ENCODE data around the gene DRC7. TPM values are rescaled to one million over a fixed set of nuclear protein-coding genes. Genes with fewer than 3 reads are reported as not detected.
A peak's percentile ranks its signal among the peaks of the same experiment; 100 is the strongest.

The DRC7 gene
- 0.54 TPM for total RNA-seq

GRCh38 chr16:57694725-57695679 is at the start of gene DRC7:
Gene DRC7 (plus strand): TSS chr16:57694806. CDS start chr16:57697950, 3,144 bp downstream.
- DNase-seq (ENCODE audit: low read depth in 2 of 3, low spot score in 2 of 3), result peak in 2 of 3 donors; percentile 94 to 97

GRCh38 chr16:57645169-57645568 is 49.4 kb upstream of the DRC7 start:
- DNase-seq (ENCODE audit: low read depth in 2 of 3, low spot score in 2 of 3), result no peak

- DNase-seq (ENCODE audit: low read depth in 2 of 3, low spot score in 2 of 3), result no peak
Observed at GRCh38 chr16:57645691-57646387, 48.8 kb upstream of the DRC7 start.

GRCh38 chr16:57646388-57647039 is 48.1 kb upstream of the DRC7 start:
- peak in 1 of 3 donors; percentile 58 for DNase-seq (ENCODE audit: low read depth in 2 of 3, low spot score in 2 of 3)

- no peak for DNase-seq (ENCODE audit: low read depth in 2 of 3, low spot score in 2 of 3)
Observed at GRCh38 chr16:57647136-57647875, 47.3 kb upstream of the DRC7 start.

GRCh38 chr16:57648125-57648524 is 46.5 kb upstream of the DRC7 start:
- DNase-seq (ENCODE audit: low read depth in 2 of 3, low spot score in 2 of 3), result peak in 1 of 3 donors; percentile 46

- peak; percentile 60 to 91 (median 72) for DNase-seq (ENCODE audit: low read depth in 2 of 3, low spot score in 2 of 3)
Observed at GRCh38 chr16:57648581-57649442, 45.8 kb upstream of the DRC7 start.

- DNase-seq (ENCODE audit: low read depth in 2 of 3, low spot score in 2 of 3), result no peak
Observed at GRCh38 chr16:57649443-57649751, 45.2 kb upstream of the DRC7 start.

GRCh38 chr16:57649846-57650245 is 44.8 kb upstream of the DRC7 start:
- no peak for DNase-seq (ENCODE audit: low read depth in 2 of 3, low spot score in 2 of 3)

- DNase-seq (ENCODE audit: low read depth in 2 of 3, low spot score in 2 of 3), result no peak
Observed at GRCh38 chr16:57651344-57652333, 43.0 kb upstream of the DRC7 start.

GRCh38 chr16:57652695-57653471 is 41.7 kb upstream of the DRC7 start:
- DNase-seq (ENCODE audit: low read depth in 2 of 3, low spot score in 2 of 3), result no peak

- peak in 1 of 3 donors; percentile 51 for DNase-seq (ENCODE audit: low read depth in 2 of 3, low spot score in 2 of 3)
Observed at GRCh38 chr16:57653936-57654335, 40.7 kb upstream of the DRC7 start.

GRCh38 chr16:57656342-57656955 is 38.2 kb upstream of the DRC7 start:
- no peak for DNase-seq (ENCODE audit: low read depth in 2 of 3, low spot score in 2 of 3)

- no peak for DNase-seq (ENCODE audit: low read depth in 2 of 3, low spot score in 2 of 3)
Observed at GRCh38 chr16:57657228-57657627, 37.4 kb upstream of the DRC7 start.

GRCh38 chr16:57658130-57658877 is 36.3 kb upstream of the DRC7 start:
- no peak for DNase-seq (ENCODE audit: low read depth in 2 of 3, low spot score in 2 of 3)

- no peak for DNase-seq (ENCODE audit: low read depth in 2 of 3, low spot score in 2 of 3)
Observed at GRCh38 chr16:57658878-57659674, 35.5 kb upstream of the DRC7 start.

All from hematopoietic multipotent progenitor cell (in vitro differentiated cells).